ENCODE data around the gene PRDM16. TPM values are rescaled to one million over a fixed set of nuclear protein-coding genes. Genes with fewer than 3 reads are reported as not detected.

The PRDM16 gene
- total RNA-seq, 4 donors from 2014 or later: 5.4 to 13.2 (median 7.7) TPM

- Histone ChIP-seq H3K27me3 (no peaks in the 10 kb centered on the region), H3K27ac (no peak overlapping the region), H3K4me3 (no peak overlapping the region), H3K9me3 (no peaks in the 10 kb centered on the region), H3K36me3 (no peaks in the 10 kb centered on the region), H3K4me1 (no peaks in the 10 kb centered on the region)
- no peak for DNase-seq
- TF ChIP-seq POLR2A (IDR thresholded peaks at IDR 0.05) (no peak), CTCF (IDR thresholded peaks at IDR 0.05) (no peak)
Observed at GRCh38 chr1:3116150-3116510, 47.1 kb downstream of the PRDM16 start.

- no peak overlapping the region for H3K27ac ChIP-seq
- H3K27me3 ChIP-seq: no peaks in the 10 kb centered on the region
- TF ChIP-seq POLR2A (IDR thresholded peaks at IDR 0.05): no peak
- TF ChIP-seq CTCF (IDR thresholded peaks at IDR 0.05): no peak
- no peaks in the 10 kb centered on the region for H3K9me3 ChIP-seq
- no peaks in the 10 kb centered on the region for H3K4me1 ChIP-seq
- H3K4me3 ChIP-seq: no peak overlapping the region
- H3K36me3 ChIP-seq: no peaks in the 10 kb centered on the region
- DNase-seq: no peak
Observed at GRCh38 chr1:3116560-3116959, 47.6 kb downstream of the PRDM16 start.

DNA sequence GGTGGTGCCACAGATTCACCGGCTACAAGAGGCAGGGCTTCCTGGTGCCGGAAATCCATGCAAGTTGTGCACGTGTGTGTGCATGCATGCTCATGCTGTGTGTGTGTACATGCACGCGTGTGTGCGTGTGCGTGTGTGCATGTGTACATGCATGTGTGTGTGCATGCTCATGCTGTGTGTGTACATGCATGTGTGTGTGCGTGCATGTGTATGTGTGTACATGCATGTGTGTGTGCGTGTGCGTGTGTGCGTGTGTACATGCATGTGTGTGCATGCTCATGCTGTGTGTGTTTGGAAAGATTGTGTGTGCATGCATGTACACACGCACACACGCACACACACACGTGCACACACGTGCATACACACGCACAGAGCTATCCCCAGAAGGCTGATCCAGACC, 48.9 kb downstream of the PRDM16 start:
- no peaks in the 10 kb centered on the region for H3K27me3 ChIP-seq
- H3K27ac ChIP-seq: no peak overlapping the region
- H3K4me1 ChIP-seq: no peaks in the 10 kb centered on the region
- no peaks in the 10 kb centered on the region for H3K36me3 ChIP-seq
- H3K4me3 ChIP-seq: no peak overlapping the region
- no peak for DNase-seq
- no peaks in the 10 kb centered on the region for H3K9me3 ChIP-seq
- no peak for TF ChIP-seq POLR2A (IDR thresholded peaks at IDR 0.05)
- TF ChIP-seq CTCF (IDR thresholded peaks at IDR 0.05): no peak

- TF ChIP-seq POLR2A (IDR thresholded peaks at IDR 0.05): no peak
- no peak for TF ChIP-seq CTCF (IDR thresholded peaks at IDR 0.05)
- DNase-seq: no peak
- no peaks in the 10 kb centered on the region for H3K9me3 ChIP-seq
- H3K4me1 ChIP-seq: no peaks in the 10 kb centered on the region
- H3K4me3 ChIP-seq: no peak overlapping the region
- no peaks in the 10 kb centered on the region for H3K36me3 ChIP-seq
- no peaks in the 10 kb centered on the region for H3K27me3 ChIP-seq
- no peak overlapping the region for H3K27ac ChIP-seq
Observed at GRCh38 chr1:3119061-3119460, 50.1 kb downstream of the PRDM16 start.

DNA sequence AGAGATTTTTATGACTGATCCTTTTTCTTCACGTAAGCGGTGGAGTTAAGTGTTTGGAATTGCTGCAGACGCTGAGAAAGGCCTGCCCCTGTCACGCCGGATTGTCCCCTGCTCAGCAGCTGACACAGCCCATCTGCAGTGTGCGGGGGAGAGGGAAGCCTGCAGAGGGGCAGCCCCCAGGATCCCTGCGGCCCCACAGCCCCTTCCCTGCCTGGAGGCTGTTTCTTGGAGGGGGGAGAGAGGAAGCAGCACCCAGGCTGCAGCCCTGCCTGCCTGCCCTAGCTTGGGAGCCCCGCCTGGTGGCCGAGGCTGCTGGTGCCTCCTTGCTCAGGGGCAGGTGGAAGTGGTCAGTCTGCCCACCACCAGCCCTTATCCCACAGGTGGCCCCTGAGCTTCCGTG, 50.7 kb downstream of the PRDM16 start:
- no peak for DNase-seq
- Histone ChIP-seq H3K27ac (no peak overlapping the region), H3K4me3 (no peak overlapping the region), H3K9me3 (no peaks in the 10 kb centered on the region), H3K36me3 (no peaks in the 10 kb centered on the region), H3K4me1 (no peaks in the 10 kb centered on the region), H3K27me3 (no peaks in the 10 kb centered on the region)
- TF ChIP-seq CTCF (IDR thresholded peaks at IDR 0.05) (no peak), POLR2A (IDR thresholded peaks at IDR 0.05) (no peak)

GRCh38 chr1:3120140-3120539, 51.1 kb downstream of the PRDM16 start:
- Histone ChIP-seq H3K4me1 (no peaks in the 10 kb centered on the region), H3K4me3 (no peak overlapping the region), H3K36me3 (no peaks in the 10 kb centered on the region), H3K27ac (no peak overlapping the region), H3K9me3 (no peaks in the 10 kb centered on the region), H3K27me3 (no peaks in the 10 kb centered on the region)
- no peak for DNase-seq
- TF ChIP-seq POLR2A (IDR thresholded peaks at IDR 0.05) (no peak), CTCF (IDR thresholded peaks at IDR 0.05) (no peak)
